ENCODE measurements around the gene OMP.
A peak's percentile ranks its signal among the peaks of the same experiment; 100 is the strongest.

OMP gene

DNA sequence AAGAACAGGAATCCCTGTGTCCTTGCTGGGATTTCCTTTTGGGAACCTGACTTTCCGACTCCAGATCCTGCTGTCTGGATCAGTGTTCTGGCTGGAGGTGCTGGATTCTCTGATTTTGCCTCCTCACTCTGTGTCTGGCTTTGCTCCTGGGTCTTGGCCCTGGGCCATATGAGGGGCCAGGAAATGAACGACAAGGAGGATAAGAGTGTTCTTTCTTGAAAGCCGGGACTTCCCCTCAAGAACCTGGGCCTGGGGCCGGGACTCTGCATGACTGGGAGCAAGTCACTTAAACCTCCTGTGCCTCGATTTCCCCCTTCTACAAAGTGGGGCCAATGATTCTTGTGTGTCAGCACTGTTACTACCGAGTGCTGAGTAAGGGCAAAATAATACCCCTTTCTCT lies 22.6 kb downstream of the OMP start:
- no peak for ATAC-seq

- ATAC-seq: no peak
Measured at GRCh38 chr11:77125695-77126094, 23.1 kb downstream of the OMP start.

DNA sequence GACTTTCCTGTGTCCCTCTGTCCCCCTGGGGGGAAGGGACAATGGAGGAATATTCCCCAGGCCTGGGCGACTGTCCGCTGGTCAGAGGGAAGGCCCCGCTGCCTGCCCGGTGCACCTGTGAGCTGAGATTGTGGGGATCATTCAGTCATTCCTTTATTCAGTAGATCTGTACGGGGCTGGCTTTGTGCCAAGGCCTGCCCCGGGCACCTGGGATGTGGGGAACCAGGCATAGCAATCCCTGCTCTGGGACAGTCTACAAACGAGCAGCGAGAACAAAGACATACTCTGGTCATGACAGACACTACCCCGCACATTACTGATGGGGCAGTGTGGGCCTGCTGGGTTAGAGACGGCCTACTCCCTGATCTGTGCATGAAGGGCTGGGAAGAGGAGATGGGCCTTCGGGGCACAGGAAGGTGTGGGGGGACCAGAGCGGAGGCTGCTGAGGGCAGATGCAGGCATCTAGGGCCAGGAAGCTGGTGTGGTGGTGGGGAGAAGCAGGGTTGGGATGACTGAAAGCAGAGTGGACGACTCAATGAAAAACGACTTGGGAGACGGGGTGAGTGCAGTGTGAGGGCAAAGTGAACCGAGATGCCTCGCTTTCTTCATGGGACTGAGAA lies 23.6 kb downstream of the OMP start:
- no peak for ATAC-seq

GRCh38 chr11:77126861-77127234 lies 24.2 kb downstream of the OMP start:
- no peak for ATAC-seq

DNA sequence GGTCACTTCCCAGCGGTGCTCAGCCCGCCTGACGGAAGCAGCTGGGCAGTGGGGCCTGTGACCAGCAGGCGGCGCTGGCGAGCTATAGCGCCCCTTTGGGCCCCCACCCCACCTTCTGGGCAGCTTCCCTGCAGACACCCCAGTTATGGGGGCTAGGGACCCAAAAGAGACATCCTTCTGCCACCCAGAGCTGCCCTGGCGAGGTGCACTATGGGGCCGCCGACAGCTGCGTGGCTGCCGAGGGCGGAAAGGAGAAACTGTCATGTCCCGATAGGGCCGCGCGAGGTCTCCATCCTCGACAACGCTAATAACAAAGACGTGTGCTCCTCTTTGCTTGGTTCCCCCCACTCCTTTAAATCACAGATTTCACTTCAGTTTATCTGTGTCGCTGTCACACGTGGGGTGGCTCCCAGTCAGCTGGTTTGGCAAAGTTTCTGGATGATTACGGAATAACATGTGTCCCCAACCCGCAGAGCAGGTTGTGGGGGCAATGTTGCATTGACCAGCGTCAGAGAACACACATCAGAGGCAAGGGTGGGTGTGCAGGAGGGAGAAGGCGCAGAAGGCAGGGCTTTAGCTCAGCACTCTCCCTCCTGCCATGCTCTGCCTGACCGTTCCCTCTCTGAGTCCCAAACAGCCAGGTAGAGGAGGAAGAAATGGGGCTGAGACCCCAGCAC lies 24.7 kb downstream of the OMP start:
- peak; percentile 60 to 69 for ATAC-seq

GRCh38 chr11:77127920-77128691 lies 25.5 kb downstream of the OMP start, which contains the start of gene MYO7A:
TSS of gene MYO7A (plus strand) at chr11:77128246. CDS start at chr11:77130635, 2,389 bp downstream.
- ATAC-seq: no peak

GRCh38 chr11:77129069-77129841 lies 26.6 kb downstream of the OMP start:
- no peak for ATAC-seq

- ATAC-seq: no peak
Measured at GRCh38 chr11:77129842-77130756, 27.5 kb downstream of the OMP start.

DNA sequence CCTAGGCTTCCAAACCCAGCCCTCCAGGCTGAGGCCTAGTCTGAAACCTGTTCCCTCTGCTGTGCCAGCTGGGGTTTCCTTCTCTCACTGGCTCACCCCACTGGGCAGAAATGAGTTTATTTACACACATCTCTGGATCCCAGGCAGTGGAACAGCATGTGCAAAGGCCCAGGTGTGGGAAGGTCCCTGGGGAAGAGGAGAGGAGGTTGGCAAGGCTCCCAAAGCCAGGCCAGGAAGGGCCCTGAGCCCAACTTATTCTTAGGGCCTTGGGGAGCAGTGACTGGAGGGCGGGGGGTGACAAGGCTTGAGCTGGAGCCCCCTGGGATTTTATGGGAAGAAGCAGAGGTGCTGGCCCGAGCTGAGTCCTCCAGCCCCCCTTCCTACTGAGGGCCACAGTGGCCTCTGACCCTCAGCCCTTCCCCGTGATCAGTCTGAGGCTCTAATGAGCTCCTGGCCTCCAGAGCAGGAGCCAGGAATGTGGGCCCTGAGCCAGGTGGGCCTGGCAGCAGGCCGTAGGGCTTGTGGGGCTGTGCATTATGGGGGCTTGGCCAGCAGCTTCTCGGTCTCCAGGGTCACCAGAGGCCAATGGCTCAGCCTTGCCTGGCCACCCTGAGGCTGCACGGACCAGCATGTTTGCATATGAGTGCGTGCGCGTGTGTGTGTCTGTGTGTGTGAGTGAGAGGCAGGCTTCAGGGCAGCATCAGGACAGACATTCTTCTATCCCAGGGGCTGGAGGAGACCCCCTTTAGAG lies 28.3 kb downstream of the OMP start:
- no peak for ATAC-seq

- ATAC-seq: no peak
Measured at GRCh38 chr11:77131560-77131959, 28.9 kb downstream of the OMP start.

DNA sequence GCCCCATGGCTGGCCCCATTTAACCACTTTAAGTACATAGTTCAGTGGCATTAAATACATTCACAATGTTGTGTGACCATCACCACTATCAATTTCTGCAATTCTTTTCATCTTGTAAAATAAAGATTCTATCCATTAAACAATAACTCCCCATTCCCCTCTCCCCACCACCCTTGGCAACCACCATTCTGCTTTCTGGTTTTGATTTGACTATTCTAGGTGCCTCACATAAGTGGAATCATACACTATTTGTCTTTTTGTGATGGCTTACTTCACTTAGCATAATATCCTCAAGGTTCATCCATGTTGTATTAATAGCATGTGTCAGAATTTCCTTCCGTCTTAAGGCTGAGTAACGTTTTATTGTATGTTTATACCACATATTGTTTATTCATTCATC lies 32.4 kb downstream of the OMP start:
- no peak for ATAC-seq

GRCh38 chr11:77136074-77136473 lies 33.4 kb downstream of the OMP start:
- ATAC-seq: no peak

GRCh38 chr11:77136784-77137420 lies 34.3 kb downstream of the OMP start:
- no peak for ATAC-seq

- ATAC-seq: no peak
Measured at GRCh38 chr11:77137421-77137820, 34.8 kb downstream of the OMP start.

DNA sequence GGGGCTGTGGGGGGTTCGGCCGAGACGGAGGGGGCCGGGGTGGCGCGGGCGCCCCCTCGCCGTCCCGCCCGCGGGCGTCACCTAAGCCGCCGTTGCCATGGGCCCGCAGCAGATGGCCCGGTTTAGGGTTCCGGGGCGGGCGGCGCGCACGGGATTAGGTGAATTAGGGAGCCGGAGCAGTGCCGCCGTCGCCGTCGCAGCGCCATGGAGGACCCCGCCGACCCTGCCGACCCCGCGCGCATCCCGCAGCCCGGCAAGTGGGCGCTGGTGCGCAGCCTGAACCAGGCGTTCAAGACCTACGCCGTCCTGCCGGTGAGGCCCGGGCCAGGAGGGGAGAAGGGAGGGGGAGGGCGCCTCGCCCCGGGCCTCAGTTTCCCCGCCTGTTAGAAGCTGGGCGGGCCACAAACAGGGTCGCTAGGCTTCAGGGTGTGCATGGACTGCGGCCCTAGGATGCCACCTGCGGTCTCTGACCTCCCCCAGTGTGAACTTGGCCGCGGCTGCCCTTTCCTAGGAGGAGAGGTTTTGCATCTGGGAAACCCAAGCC lies 35.5 kb downstream of the OMP start:
- ATAC-seq: no peak

- ATAC-seq: no peak
Measured at GRCh38 chr11:77139201-77139600, 36.6 kb downstream of the OMP start.

DNA sequence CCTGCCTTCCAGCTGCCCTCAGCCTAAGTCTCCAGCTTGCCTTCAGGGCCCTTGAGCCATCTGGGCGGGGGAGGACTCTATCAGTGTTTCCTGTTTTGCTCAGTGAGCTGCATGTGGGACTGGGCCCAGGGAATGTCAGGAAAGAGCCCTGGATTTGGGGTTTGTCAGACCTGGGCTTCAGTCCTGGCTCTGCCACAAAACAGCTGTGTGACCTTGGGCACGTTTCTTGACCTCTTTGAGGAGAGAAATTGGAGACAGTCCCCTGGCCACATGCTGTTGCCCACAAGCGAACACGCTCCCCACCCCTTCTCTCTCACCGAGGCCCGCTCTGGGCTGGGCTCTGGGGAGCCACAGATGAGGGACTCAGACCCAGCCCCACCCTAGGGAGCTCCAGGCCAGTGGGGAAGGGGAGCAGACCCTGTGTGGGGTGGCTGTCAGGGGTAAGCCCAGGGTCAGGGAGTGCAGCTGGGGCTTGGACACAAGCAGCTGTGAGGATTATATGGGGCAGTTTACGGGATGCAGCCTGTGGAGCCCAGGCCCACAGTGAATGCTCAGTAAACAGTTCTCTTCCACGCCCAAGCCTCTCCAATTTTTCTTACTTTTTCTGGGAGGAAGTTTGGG lies 37.7 kb downstream of the OMP start:
- ATAC-seq: no peak

- ATAC-seq: peak in 1 of 2 donors; percentile 11
Measured at GRCh38 chr11:77141034-77141433, 38.4 kb downstream of the OMP start.

DNA sequence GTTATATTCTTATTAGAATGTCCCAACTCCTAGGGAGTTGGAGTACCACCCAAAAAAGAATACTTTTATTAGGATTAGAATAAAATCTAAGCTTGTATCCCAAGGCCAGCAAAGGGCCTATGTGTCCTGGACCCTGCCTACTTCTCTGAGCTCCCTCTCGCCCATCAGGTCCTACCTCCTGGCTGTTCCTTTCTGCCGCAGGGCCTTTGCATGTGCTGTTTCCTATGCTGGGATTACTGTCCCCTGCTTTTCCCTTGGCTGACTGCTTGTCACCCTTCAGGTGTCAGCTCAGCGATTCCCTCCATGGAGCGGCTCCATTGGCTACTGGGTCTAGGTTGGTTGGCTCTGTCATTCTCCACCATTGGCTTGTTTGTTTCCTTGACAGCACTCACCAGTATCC lies 38.8 kb downstream of the OMP start:
- ATAC-seq: no peak

All from activated CD4-positive, CD25-positive, alpha-beta regulatory T cell treated with anti-CD3 and anti-CD28 coated beads, Interleukin-2, amount 50 U/mL, for 24 hours (primary cell).